Mesothelial cell of epicardium (in vitro differentiated cells): ENCODE results near the gene FAM204A. TPM values are rescaled to one million over a fixed set of nuclear protein-coding genes. Genes with fewer than 3 reads are reported as not detected.

Experiments
- DNase-seq, 2 experiments: peaks; one replicate each; pipeline ENCODE4 v3.0.0; 2021; ENCODE audit warnings: low spot score in 2 of 2; ENCODE audit not compliant: unreplicated experiment in 2 of 2
- H3K27ac Mint-ChIP-seq: 2 replicates; pipeline ENCODE4 v1.8.0; 2021; ENCODE audit warnings: mixed read lengths
- H3K27me3 Mint-ChIP-seq: 2 replicates; pipeline ENCODE4 v1.8.0; 2021; ENCODE audit warnings: low read depth, mixed read lengths
- H3K36me3 Mint-ChIP-seq: 2 replicates; pipeline ENCODE4 v1.8.0; 2021; ENCODE audit warnings: mixed read lengths
- H3K4me1 Mint-ChIP-seq: 2 replicates; pipeline ENCODE4 v1.8.0; 2021; ENCODE audit warnings: mixed read lengths
- H3K4me3 Mint-ChIP-seq: 2 replicates; pipeline ENCODE4 v1.8.0; 2021; ENCODE audit warnings: mild to moderate bottlenecking, moderate library complexity, mixed read lengths
- H3K9me3 Mint-ChIP-seq: 2 replicates; pipeline ENCODE4 v1.8.0; 2021; ENCODE audit warnings: mixed read lengths
- total RNA-seq: library from RNA; stranded (reverse); gene quantifications from 3 replicates; pipeline ENCODE4 v1.2.1, GENCODE V29; 2021
- TF ChIP-seq, protein P1 (sequence below): fragments of 200-600 bp; sonication (generic); IDR thresholded peaks from one replicate; pipeline ENCODE4 v1.5.0; 2021; ENCODE audit warnings: antibody characterized with exemption; ENCODE audit not compliant: unreplicated experiment

FAM204A gene
- total RNA-seq, 1 donor from 2014 or later: 54.6 TPM

- Mint-ChIP-seq H3K4me3 (no peak overlapping the region), H3K27me3 (peaks cover 90% of the 10 kb centered on the region), H3K4me1 (peaks cover 21% of the 10 kb centered on the region), H3K36me3 (no peaks in the 10 kb centered on the region), H3K9me3 (no peaks in the 10 kb centered on the region), H3K27ac (no peak overlapping the region)
- TF ChIP-seq, protein P1, sequence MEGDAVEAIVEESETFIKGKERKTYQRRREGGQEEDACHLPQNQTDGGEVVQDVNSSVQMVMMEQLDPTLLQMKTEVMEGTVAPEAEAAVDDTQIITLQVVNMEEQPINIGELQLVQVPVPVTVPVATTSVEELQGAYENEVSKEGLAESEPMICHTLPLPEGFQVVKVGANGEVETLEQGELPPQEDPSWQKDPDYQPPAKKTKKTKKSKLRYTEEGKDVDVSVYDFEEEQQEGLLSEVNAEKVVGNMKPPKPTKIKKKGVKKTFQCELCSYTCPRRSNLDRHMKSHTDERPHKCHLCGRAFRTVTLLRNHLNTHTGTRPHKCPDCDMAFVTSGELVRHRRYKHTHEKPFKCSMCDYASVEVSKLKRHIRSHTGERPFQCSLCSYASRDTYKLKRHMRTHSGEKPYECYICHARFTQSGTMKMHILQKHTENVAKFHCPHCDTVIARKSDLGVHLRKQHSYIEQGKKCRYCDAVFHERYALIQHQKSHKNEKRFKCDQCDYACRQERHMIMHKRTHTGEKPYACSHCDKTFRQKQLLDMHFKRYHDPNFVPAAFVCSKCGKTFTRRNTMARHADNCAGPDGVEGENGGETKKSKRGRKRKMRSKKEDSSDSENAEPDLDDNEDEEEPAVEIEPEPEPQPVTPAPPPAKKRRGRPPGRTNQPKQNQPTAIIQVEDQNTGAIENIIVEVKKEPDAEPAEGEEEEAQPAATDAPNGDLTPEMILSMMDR: no peak
- no peak for DNase-seq
Measured at GRCh38 chr10:118255355-118255754, 86.8 kb downstream of the FAM204A start.

- Mint-ChIP-seq H3K4me1 (peaks cover 21% of the 10 kb centered on the region), H3K27me3 (peaks cover 89% of the 10 kb centered on the region), H3K27ac (no peak overlapping the region), H3K9me3 (no peaks in the 10 kb centered on the region), H3K4me3 (no peak overlapping the region), H3K36me3 (no peaks in the 10 kb centered on the region)
- DNase-seq: no peak
- TF ChIP-seq, protein P1: no peak
Measured at GRCh38 chr10:118254654-118255053, 87.5 kb downstream of the FAM204A start.

DNA sequence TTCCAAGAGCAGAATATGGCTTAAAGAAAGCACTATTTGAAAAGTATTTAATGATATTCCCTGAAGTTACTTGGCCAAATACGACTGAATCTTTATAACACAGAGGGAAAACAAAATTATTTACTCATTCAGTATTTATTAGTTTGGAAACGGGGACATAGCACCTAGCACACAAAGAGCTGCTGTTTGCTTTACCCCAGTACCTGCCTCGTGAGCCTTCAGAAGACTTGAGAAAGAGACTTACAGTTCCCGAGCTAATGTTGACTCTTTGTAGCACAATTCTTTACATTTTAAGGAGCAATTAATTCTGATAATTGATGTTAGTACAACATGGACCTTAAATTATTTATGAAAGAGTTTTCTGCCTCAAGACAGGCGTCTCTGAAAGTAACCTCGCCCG lies 88.7 kb downstream of the FAM204A start:
- TF ChIP-seq, protein P1: no peak
- Mint-ChIP-seq H3K4me1 (peaks cover 21% of the 10 kb centered on the region), H3K9me3 (no peaks in the 10 kb centered on the region), H3K27ac (no peak overlapping the region), H3K36me3 (no peaks in the 10 kb centered on the region), H3K4me3 (no peak overlapping the region), H3K27me3 (peaks cover 90% of the 10 kb centered on the region)
- DNase-seq: no peak

DNA sequence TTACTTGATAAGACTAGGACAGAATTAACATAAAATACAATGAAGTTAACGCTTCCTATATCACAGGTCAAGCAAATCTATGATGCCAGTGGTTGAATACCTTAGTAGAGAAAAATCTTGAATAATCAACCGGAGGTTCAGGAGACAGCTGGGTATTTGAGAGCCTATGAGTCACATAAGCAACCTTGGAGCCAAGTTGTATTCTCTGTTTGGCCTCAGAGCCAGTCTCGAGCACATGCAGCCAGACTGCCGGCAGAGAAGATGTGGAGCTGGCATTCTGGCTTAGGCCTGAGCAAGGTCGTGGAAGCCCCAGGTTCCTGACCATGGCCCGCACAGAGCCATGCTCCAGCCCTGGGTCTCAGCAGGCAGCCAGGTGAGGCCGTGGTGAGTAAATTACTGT lies 90.3 kb downstream of the FAM204A start:
- no peak overlapping the region for H3K27ac Mint-ChIP-seq
- TF ChIP-seq, protein P1: no peak
- H3K36me3 Mint-ChIP-seq: no peaks in the 10 kb centered on the region
- H3K4me3 Mint-ChIP-seq: no peak overlapping the region
- DNase-seq: no peak
- H3K4me1 Mint-ChIP-seq: peaks cover 16% of the 10 kb centered on the region
- no peaks in the 10 kb centered on the region for H3K9me3 Mint-ChIP-seq
- H3K27me3 Mint-ChIP-seq: peaks cover 88% of the 10 kb centered on the region

DNA sequence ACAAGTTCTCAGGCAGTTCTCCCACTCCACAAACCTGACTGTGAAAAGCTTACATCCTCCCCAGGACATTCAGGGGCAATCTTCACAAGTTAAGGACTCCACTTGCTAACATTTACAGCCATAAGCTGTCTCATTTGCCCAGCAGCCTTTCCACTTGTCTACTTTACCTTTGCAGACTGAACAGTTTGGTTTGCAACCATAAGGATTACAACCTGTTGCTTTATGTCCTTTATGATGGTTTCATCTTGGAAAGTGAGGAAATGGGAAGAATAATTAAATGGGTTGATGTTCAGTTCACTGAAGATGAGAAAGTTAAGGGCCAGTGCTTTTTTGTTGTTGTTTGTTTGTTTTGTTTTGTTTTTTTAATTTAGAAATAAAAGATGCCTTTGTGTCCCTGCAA lies 92.4 kb downstream of the FAM204A start:
- no peak overlapping the region for H3K27ac Mint-ChIP-seq
- TF ChIP-seq, protein P1: no peak
- no peaks in the 10 kb centered on the region for H3K9me3 Mint-ChIP-seq
- no peaks in the 10 kb centered on the region for H3K36me3 Mint-ChIP-seq
- no peak for DNase-seq
- H3K4me3 Mint-ChIP-seq: no peak overlapping the region
- H3K27me3 Mint-ChIP-seq: peaks cover 88% of the 10 kb centered on the region
- peaks cover 5% of the 10 kb centered on the region for H3K4me1 Mint-ChIP-seq
